ENCODE data around the gene RABGAP1L.

RABGAP1L gene

DNA sequence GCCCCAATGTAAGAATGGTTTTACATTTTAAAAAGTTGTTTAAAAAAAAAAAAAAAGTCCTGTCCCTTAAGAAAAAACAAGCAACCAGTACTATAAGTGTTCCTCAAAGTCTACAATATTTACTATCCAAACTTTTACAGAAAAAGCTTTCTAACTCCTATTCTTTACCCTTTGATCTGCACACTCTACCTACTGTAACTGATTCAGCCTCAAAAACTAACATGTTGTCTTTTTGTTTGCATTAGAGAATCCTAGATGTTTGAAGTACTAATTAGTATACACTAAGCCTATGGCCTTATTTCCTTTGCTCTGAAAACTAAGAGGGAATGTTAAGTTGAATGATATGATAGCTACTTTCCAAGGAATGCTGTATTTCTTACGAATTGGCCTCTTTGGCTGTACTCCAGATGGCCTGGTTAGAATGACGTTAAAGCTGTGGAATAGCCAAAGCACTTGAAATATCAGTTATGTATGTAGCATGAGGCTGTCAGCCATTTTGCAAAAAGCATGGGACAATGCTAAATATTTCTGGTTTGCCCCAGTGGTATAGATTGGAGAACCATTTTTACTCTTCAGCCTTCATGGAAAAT is 523.2 kb downstream of the RABGAP1L start (continued):
- TF ChIP-seq TCF7L2 (IDR thresholded peaks at IDR 0.05; ENCODE audit: borderline replicate concordance, low read depth, low read length) (no peak), SP7 (tag by site-specific recombination; IDR thresholded peaks at IDR 0.05) (no peak), ZNF555 (tag by site-specific recombination; conservative IDR thresholded peaks at IDR 0.05) (no peak), ZNF140 (tag by site-specific recombination; IDR thresholded peaks at IDR 0.05) (no peak), ZNF629 (tag by site-specific recombination; IDR thresholded peaks at IDR 0.05) (no peak), ZNF19 (tag by site-specific recombination; IDR thresholded peaks at IDR 0.05; ENCODE audit: low read depth) (no peak), MEIS1 (CRISPR knock-in tag; IDR thresholded peaks at IDR 0.05; ENCODE audit: borderline replicate concordance) (no peak)
- TF ChIP-seq, protein P1, sequence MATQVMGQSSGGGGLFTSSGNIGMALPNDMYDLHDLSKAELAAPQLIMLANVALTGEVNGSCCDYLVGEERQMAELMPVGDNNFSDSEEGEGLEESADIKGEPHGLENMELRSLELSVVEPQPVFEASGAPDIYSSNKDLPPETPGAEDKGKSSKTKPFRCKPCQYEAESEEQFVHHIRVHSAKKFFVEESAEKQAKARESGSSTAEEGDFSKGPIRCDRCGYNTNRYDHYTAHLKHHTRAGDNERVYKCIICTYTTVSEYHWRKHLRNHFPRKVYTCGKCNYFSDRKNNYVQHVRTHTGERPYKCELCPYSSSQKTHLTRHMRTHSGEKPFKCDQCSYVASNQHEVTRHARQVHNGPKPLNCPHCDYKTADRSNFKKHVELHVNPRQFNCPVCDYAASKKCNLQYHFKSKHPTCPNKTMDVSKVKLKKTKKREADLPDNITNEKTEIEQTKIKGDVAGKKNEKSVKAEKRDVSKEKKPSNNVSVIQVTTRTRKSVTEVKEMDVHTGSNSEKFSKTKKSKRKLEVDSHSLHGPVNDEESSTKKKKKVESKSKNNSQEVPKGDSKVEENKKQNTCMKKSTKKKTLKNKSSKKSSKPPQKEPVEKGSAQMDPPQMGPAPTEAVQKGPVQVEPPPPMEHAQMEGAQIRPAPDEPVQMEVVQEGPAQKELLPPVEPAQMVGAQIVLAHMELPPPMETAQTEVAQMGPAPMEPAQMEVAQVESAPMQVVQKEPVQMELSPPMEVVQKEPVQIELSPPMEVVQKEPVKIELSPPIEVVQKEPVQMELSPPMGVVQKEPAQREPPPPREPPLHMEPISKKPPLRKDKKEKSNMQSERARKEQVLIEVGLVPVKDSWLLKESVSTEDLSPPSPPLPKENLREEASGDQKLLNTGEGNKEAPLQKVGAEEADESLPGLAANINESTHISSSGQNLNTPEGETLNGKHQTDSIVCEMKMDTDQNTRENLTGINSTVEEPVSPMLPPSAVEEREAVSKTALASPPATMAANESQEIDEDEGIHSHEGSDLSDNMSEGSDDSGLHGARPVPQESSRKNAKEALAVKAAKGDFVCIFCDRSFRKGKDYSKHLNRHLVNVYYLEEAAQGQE (tag by site-specific recombination; IDR thresholded peaks at IDR 0.05) = no peak
- TF ChIP-seq, protein P2, sequence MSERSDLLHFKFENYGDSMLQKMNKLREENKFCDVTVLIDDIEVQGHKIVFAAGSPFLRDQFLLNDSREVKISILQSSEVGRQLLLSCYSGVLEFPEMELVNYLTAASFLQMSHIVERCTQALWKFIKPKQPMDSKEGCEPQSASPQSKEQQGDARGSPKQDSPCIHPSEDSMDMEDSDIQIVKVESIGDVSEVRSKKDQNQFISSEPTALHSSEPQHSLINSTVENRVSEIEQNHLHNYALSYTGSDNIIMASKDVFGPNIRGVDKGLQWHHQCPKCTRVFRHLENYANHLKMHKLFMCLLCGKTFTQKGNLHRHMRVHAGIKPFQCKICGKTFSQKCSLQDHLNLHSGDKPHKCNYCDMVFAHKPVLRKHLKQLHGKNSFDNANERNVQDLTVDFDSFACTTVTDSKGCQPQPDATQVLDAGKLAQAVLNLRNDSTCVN (tag by site-specific recombination; optimal IDR thresholded peaks at IDR 0.05) = no peak

DNA sequence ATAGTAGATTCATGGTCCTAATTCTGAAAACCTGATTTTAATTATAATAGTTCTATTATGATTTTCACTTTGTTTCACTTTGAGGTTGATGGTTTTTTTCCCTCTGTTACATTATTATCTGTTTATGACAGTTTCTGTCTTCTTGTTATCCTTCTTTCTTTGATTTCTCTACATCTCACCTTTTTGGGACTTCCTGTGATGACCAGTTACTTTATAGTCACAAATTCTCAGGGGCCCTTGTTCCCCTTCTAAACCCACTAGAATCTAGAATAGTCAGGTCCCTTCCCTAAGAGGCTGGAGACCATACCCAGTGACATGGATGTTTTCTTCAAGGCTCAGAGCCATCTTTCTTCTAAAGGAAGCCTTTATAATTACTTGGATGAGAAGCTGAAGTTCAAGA is 526.9 kb downstream of the RABGAP1L start:
- POLR2A ChIA-PET = no interaction called here
- H3K27ac ChIP-seq (ENCODE audit: extremely low read depth, low read depth, low read length) = no peak overlapping the region
- H3K4me1 ChIP-seq (ENCODE audit: control insufficient read depth, insufficient read depth, low read length) = no peaks in the 10 kb centered on the region
- CTCF ChIA-PET = no interaction called here
- no peaks in the 10 kb centered on the region for H3K9me3 ChIP-seq (ENCODE audit: control insufficient read depth, insufficient read depth, low read depth, low read length)
- TF ChIP-seq, protein P3, sequence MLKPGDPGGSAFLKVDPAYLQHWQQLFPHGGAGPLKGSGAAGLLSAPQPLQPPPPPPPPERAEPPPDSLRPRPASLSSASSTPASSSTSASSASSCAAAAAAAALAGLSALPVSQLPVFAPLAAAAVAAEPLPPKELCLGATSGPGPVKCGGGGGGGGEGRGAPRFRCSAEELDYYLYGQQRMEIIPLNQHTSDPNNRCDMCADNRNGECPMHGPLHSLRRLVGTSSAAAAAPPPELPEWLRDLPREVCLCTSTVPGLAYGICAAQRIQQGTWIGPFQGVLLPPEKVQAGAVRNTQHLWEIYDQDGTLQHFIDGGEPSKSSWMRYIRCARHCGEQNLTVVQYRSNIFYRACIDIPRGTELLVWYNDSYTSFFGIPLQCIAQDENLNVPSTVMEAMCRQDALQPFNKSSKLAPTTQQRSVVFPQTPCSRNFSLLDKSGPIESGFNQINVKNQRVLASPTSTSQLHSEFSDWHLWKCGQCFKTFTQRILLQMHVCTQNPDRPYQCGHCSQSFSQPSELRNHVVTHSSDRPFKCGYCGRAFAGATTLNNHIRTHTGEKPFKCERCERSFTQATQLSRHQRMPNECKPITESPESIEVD (tag by site-specific recombination; IDR thresholded peaks at IDR 0.05) = no peak
- TF ChIP-seq ZNF560 (tag by site-specific recombination; IDR thresholded peaks at IDR 0.05; ENCODE audit: borderline replicate concordance) (no peak), ZSCAN30 (tag by site-specific recombination; IDR thresholded peaks at IDR 0.05) (no peak), KLF1 (tag by site-specific recombination; IDR thresholded peaks at IDR 0.05) (no peak), ZNF610 (tag by site-specific recombination; IDR thresholded peaks at IDR 0.05; ENCODE audit: borderline replicate concordance) (no peak), ZNF335 (tag by site-specific recombination; conservative IDR thresholded peaks at IDR 0.05) (no peak), YY2 (tag by site-specific recombination; IDR thresholded peaks at IDR 0.05) (no peak), ZNF600 (tag by site-specific recombination; IDR thresholded peaks at IDR 0.05) (no peak), REPIN1 (tag by site-specific recombination; IDR thresholded peaks at IDR 0.05; ENCODE audit: low read depth) (no peak), ZEB2 (tag by site-specific recombination; IDR thresholded peaks at IDR 0.05) (no peak)
- TF ChIP-seq, protein P4, sequence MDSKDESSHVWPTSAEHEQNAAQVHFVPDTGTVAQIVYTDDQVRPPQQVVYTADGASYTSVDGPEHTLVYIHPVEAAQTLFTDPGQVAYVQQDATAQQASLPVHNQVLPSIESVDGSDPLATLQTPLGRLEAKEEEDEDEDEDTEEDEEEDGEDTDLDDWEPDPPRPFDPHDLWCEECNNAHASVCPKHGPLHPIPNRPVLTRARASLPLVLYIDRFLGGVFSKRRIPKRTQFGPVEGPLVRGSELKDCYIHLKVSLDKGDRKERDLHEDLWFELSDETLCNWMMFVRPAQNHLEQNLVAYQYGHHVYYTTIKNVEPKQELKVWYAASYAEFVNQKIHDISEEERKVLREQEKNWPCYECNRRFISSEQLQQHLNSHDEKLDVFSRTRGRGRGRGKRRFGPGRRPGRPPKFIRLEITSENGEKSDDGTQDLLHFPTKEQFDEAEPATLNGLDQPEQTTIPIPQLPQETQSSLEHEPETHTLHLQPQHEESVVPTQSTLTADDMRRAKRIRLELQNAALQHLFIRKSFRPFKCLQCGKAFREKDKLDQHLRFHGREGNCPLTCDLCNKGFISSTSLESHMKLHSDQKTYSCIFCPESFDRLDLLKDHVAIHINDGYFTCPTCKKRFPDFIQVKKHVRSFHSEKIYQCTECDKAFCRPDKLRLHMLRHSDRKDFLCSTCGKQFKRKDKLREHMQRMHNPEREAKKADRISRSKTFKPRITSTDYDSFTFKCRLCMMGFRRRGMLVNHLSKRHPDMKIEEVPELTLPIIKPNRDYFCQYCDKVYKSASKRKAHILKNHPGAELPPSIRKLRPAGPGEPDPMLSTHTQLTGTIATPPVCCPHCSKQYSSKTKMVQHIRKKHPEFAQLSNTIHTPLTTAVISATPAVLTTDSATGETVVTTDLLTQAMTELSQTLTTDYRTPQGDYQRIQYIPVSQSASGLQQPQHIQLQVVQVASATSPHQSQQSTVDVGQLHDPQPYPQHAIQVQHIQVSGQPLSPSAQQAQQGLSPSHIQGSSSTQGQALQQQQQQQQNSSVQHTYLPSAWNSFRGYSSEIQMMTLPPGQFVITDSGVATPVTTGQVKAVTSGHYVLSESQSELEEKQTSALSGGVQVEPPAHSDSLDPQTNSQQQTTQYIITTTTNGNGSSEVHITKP (tag by site-specific recombination; IDR thresholded peaks at IDR 0.05) = no peak
- H3K36me3 ChIP-seq (ENCODE audit: control insufficient read depth in 2 of 2, insufficient read depth in 1 of 2, low read length in 2 of 2) = no peaks in the 10 kb centered on the region
- no peak overlapping the region for H3K4me3 ChIP-seq (ENCODE audit: low read depth, low read length)

Measured in HEK293 (cell line).